PC-9 (cell line): ENCODE data around the gene SOX13.

ENCODE experiments used
- CTCF ChIP-seq: fragments of 200-600 bp; sonication (generic); conservative IDR thresholded peaks from 2 replicates; pipeline ENCODE4 v1.6.1; 2017; ENCODE audit warnings: mixed run types, antibody characterized with exemption, mild to moderate bottlenecking, moderate library complexity
- EZH2 ChIP-seq: fragments of 200-600 bp; sonication (generic); IDR thresholded peaks from 2 replicates; pipeline ENCODE4 v1.8.0; 2017; ENCODE audit warnings: antibody characterized with exemption, low read depth

DNA sequence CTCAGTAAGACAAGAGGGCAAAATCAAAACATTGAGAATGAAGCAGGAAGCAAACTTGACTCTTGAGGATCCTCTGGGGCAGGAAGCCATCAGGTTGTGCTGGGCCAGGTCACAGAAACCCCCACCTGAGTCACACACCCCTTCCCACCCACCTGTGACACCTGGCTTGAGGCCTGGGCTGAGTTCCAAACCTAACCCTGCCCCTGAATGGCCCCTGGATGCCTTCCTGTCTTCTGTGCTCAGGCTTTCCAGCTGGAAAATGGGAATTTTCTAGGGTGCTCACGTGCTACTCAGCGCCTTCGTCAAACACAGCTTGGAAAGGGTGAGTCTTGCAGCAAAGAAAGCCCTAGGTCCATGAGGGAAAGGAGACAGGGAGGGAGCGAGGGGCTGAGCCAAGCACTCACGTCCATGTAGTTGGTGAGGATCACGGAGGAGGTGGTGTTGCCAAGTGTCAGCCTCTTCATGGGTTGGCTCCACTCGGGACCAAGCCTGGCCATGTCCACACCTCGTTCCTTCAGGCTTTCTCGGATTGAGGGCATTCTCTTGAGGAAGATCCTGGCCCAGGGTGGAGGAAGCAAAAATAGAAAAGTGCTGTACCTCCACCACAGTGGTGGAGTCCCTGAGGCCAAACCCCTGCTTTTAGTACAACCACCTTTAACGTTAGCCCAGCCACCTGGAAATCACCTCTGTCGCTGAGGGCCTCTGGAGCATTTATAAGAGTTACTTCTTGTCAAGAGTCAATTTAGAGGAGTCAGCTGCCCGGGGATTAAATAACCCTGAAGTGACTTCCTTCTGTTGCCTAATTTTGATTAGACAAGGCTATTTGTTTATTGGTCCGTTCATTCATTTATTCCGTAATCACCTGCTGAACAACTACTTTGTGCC is 88.9 kb downstream of the SOX13 start:
- TF ChIP-seq CTCF (no peak), EZH2 (no peak)
